HepG2 (cell line): ENCODE results near the gene DMKN. TPM values are rescaled to one million over a fixed set of nuclear protein-coding genes. Genes with fewer than 3 reads are reported as not detected.
A peak's percentile ranks its signal among the peaks of the same experiment; 100 is the strongest.

ENCODE experiments used
- CEBPB ChIP-seq: IDR thresholded peaks from 2 replicates; pipeline ENCODE4 v1.6.1; 2011; ENCODE audit warnings: low read depth, low read length, improper control_type of control experiment, borderline replicate concordance
- EP300 ChIP-seq, 3 experiments: sonication (generic) in 1 of 3; formaldehyde crosslinking in 1 of 3; IDR thresholded peaks; 2 replicates each; pipeline versions ENCODE4 v1.5.1 to v1.6.1; 2011 to 2020; ENCODE audit warnings: low read depth in 2 of 3, low read length in 2 of 3, borderline replicate concordance in 1 of 3, improper control_type of control experiment in 1 of 3, mild to moderate bottlenecking in 1 of 3, missing genetic modification reagents in 1 of 3, moderate library complexity in 1 of 3
- FOXM1 ChIP-seq: sonication (generic); formaldehyde crosslinking; IDR thresholded peaks from 2 replicates; pipeline ENCODE4 v1.5.0; 2020; ENCODE audit warnings: missing genetic modification reagents
- MED1 ChIP-seq: sonication (generic); formaldehyde crosslinking; IDR thresholded peaks from 2 replicates; pipeline ENCODE4 v1.4.0; 2020; ENCODE audit warnings: missing genetic modification reagents
- PCBP1 ChIP-seq: fragments of 200-400 bp; formaldehyde crosslinking; IDR thresholded peaks from 2 replicates; pipeline ENCODE4 v1.6.1; 2017; ENCODE audit warnings: mild to moderate bottlenecking, low read depth, low read length, borderline replicate concordance
- ZBTB34 ChIP-seq: sonication (generic); formaldehyde crosslinking; IDR thresholded peaks from 2 replicates; pipeline ENCODE4 v1.8.0; 2022; ENCODE audit warnings: mild to moderate bottlenecking, missing genetic modification reagents
- ZBTB40 ChIP-seq, 2 experiments: fragments of 450-650 bp in 1 of 2; sonication (generic) in 1 of 2; formaldehyde crosslinking in 1 of 2; IDR thresholded peaks; 2 replicates each; pipeline versions ENCODE4 v1.6.1 to v1.8.0; 2016 to 2022; ENCODE audit warnings: antibody characterized with exemption in 1 of 2, mild to moderate bottlenecking in 1 of 2, missing genetic modification reagents in 1 of 2
- ZNF24 ChIP-seq: fragments of 450-650 bp; IDR thresholded peaks from 2 replicates; pipeline ENCODE4 v1.6.1; 2017; ENCODE audit warnings: antibody characterized with exemption, mild to moderate bottlenecking
- ZNF326 ChIP-seq: sonication (generic); formaldehyde crosslinking; IDR thresholded peaks from 2 replicates; pipeline ENCODE4 v1.4.0; 2020; ENCODE audit warnings: missing genetic modification reagents, borderline replicate concordance
- ZNF709 ChIP-seq: sonication (generic); formaldehyde crosslinking; IDR thresholded peaks from 2 replicates; pipeline ENCODE4 v1.5.0; 2020; ENCODE audit warnings: mild to moderate bottlenecking, missing genetic modification reagents
- ZNF879 ChIP-seq: sonication (generic); formaldehyde crosslinking; IDR thresholded peaks from 2 replicates; pipeline ENCODE4 v1.8.1; 2023; ENCODE audit warnings: missing genetic modification reagents
- polyA plus RNA-seq, 8 experiments: library from polyadenylated mRNA; depleted of rRNA in 3 of 8; stranded (reverse) in 7 of 8; unstranded in 1 of 8; fragments of >200 nt; fragmentation: Illumina TruSeq in 4 of 8; extraction: Trizol in 4 of 8; gene quantifications; 2 replicates each; pipeline versions ENCODE4 v1.2.1 to v1.2.3, GENCODE V29; 2011 to 2016; ENCODE audit warnings: low read depth in 4 of 8, missing spikeins in 1 of 8, mixed read lengths in 1 of 8; ENCODE audit not compliant: insufficient read depth in 1 of 8
- total RNA-seq, 5 experiments: library from RNA; depleted of rRNA; stranded (reverse); fragments of >200 nt; fragmentation: Illumina TruSeq; extraction: Trizol; gene quantifications; 2 replicates each; pipeline ENCODE4 v1.2.3, GENCODE V29; 2016; ENCODE audit warnings: low read depth in 1 of 5
- TF ChIP-seq, protein P1 (sequence below): sonication (generic); formaldehyde crosslinking; IDR thresholded peaks from 2 replicates; pipeline ENCODE4 v1.4.0; 2020; ENCODE audit warnings: missing genetic modification reagents

Gene DMKN
- total and polyA plus RNA-seq, 2 of the 13 experiments (the other 11 are each of a cell fraction or from before 2014, with no cell fraction given), result 50.8 to 57.1 TPM

- TF ChIP-seq, protein P1, sequence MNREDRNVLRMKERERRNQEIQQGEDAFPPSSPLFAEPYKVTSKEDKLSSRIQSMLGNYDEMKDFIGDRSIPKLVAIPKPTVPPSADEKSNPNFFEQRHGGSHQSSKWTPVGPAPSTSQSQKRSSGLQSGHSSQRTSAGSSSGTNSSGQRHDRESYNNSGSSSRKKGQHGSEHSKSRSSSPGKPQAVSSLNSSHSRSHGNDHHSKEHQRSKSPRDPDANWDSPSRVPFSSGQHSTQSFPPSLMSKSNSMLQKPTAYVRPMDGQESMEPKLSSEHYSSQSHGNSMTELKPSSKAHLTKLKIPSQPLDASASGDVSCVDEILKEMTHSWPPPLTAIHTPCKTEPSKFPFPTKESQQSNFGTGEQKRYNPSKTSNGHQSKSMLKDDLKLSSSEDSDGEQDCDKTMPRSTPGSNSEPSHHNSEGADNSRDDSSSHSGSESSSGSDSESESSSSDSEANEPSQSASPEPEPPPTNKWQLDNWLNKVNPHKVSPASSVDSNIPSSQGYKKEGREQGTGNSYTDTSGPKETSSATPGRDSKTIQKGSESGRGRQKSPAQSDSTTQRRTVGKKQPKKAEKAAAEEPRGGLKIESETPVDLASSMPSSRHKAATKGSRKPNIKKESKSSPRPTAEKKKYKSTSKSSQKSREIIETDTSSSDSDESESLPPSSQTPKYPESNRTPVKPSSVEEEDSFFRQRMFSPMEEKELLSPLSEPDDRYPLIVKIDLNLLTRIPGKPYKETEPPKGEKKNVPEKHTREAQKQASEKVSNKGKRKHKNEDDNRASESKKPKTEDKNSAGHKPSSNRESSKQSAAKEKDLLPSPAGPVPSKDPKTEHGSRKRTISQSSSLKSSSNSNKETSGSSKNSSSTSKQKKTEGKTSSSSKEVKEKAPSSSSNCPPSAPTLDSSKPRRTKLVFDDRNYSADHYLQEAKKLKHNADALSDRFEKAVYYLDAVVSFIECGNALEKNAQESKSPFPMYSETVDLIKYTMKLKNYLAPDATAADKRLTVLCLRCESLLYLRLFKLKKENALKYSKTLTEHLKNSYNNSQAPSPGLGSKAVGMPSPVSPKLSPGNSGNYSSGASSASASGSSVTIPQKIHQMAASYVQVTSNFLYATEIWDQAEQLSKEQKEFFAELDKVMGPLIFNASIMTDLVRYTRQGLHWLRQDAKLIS (CRISPR knock-in tag), result no peak
- TF ChIP-seq PCBP1 (no peak), MED1 (CRISPR knock-in tag) (peak; percentile 83), FOXM1 (CRISPR knock-in tag) (no peak), ZBTB40 (IDR thresholded peaks at IDR 0.05) (no peak), ZBTB40 (CRISPR knock-in tag; IDR thresholded peaks at IDR 0.05) (no peak), ZNF326 (CRISPR knock-in tag) (no peak), ZNF709 (CRISPR knock-in tag) (no peak), ZNF879 (CRISPR knock-in tag) (no peak), ZNF24 (no peak), EP300 (IDR thresholded peaks at IDR 0.05; ENCODE audit: low read depth in 2 of 2, low read length in 2 of 2) (peak in 1 of 2 experiments; percentile 78; a peak in 2 of 4 replicates), EP300 (CRISPR knock-in tag; IDR thresholded peaks at IDR 0.05; ENCODE audit: borderline replicate concordance) (no peak; the same call in 1 of the 2 replicates), CEBPB (peak; percentile 72; the same call in 1 of the 2 replicates), ZBTB34 (peak; percentile 67; the same call in 1 of the 2 replicates)
Measured at GRCh38 chr19:35458731-35459391, 54.6 kb downstream of the DMKN start (continued).
